ENCODE measurements around the gene SCNN1B. TPM values are rescaled to one million over a fixed set of nuclear protein-coding genes. Genes with fewer than 3 reads are reported as not detected.

SCNN1B gene
- total RNA-seq, 3 donors from 2014 or later, result 3.0 to 18.0 (median 18.0) TPM

DNA sequence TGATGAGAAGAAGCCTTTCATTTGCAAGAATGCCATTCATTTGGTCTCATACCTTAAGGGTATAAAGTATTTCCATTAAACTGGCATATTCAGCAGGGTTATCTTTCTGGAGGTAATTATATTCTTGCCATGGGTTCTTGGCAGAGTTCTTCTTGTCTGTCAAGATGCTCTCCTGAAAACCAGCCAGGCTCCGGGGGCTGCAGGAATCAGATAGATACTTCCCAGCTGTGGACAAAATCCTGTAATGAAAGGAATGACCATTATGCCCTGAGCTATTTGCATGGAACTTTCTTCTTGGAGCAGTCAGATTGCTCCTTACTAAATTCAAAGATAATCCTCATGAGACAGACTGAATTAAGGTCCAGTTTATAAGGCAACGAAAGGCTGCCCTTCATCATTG lies 103.9 kb downstream of the SCNN1B start:
- DNase-seq (ENCODE audit: low spot score in 2 of 2), result peak in 1 of 2 donors; percentile 25
- Histone ChIP-seq H3K4me3 (no peak overlapping the region), H3K4me1 (no peaks in the 10 kb centered on the region), H3K27me3 (no peaks in the 10 kb centered on the region), H3K27ac (no peak overlapping the region), H3K36me3 (no peaks in the 10 kb centered on the region), H3K9me3 (no peaks in the 10 kb centered on the region)
- intact Hi-C loops (cut with DNase I; ENCODE audit: low total_unique reads), result no loop called here
- TF ChIP-seq, protein P1, sequence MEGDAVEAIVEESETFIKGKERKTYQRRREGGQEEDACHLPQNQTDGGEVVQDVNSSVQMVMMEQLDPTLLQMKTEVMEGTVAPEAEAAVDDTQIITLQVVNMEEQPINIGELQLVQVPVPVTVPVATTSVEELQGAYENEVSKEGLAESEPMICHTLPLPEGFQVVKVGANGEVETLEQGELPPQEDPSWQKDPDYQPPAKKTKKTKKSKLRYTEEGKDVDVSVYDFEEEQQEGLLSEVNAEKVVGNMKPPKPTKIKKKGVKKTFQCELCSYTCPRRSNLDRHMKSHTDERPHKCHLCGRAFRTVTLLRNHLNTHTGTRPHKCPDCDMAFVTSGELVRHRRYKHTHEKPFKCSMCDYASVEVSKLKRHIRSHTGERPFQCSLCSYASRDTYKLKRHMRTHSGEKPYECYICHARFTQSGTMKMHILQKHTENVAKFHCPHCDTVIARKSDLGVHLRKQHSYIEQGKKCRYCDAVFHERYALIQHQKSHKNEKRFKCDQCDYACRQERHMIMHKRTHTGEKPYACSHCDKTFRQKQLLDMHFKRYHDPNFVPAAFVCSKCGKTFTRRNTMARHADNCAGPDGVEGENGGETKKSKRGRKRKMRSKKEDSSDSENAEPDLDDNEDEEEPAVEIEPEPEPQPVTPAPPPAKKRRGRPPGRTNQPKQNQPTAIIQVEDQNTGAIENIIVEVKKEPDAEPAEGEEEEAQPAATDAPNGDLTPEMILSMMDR (IDR thresholded peaks at IDR 0.05), result no peak
- TF ChIP-seq POLR2A (IDR thresholded peaks at IDR 0.05), result no peak
- TF ChIP-seq POLR2AphosphoS5 (IDR thresholded peaks at IDR 0.05), result no peak

DNA sequence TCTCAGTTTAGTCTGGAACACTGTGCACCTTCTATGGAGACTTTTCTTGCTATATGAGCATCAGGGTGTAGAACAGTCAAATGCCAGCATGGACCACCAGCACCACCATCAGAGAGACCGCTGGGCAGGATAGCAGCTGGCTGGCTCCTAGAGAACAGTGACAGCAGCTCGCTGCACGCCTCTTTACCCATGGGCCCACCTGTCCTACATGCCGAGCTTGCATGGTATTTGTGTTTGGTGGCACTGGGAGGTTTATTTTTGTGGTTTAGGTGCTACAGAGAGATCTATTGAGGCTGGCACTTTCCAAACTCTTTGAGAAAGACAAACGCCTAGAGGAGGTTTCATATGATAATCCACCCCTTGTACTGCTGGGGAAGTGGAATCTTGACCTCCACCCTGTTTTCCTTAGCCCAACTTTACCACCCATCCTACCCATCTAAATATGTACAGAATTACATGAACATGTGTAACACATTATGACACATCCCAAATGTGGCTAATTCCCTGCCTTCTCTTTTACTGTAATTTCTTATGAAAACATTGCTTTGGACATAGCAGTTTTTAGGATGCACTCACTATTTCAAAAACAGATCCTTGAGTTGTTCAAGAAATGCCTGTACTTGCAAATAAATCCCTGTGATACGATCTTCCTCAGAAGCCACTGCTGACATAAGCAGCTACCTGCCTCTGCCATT lies 104.6 kb downstream of the SCNN1B start:
- Histone ChIP-seq H3K9me3 (no peaks in the 10 kb centered on the region), H3K27me3 (no peaks in the 10 kb centered on the region), H3K36me3 (no peaks in the 10 kb centered on the region), H3K27ac (no peak overlapping the region), H3K4me1 (no peaks in the 10 kb centered on the region), H3K4me3 (no peak overlapping the region)
- TF ChIP-seq POLR2AphosphoS5 (IDR thresholded peaks at IDR 0.05), result no peak
- intact Hi-C loops (cut with DNase I; ENCODE audit: low total_unique reads), result no loop called here
- no peak for DNase-seq (ENCODE audit: low spot score in 2 of 2)

DNA sequence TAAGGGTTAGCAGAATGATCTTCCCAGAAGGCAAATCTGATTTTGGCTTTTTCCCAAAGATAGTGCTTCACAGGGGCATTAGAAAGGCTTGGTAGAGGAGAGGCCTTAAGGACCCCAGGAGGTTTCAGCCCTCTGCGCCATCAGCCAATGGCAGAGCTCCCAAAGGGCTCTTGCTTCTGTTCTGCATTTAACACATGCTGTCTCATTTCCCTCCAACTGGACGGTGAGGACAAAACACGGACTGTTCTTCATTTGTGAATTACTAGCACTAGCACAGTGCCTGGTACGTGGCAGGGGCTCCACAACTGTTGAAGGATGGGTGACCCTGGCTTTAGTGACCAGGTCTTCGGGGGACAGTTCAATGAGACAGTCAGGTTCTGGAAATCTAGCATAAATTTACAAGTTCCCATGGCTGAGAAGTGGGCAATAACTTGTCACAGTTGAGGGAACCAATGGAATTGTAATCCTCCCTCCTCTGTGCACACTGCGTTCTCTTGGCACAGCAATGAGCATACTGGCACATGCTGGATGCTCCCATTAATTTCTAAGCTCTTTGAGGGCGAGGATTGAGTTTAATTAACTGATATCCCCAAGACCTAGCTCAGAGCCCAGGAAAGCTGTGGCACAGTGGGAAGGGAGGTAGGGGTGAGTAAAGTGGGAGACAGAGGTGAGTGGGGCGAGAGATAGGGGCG lies 105.5 kb downstream of the SCNN1B start:
- Histone ChIP-seq H3K4me1 (no peaks in the 10 kb centered on the region), H3K9me3 (no peaks in the 10 kb centered on the region), H3K36me3 (no peaks in the 10 kb centered on the region), H3K27ac (peak overlapping the region in 1 of 2 donors; percentile 0), H3K4me3 (no peak overlapping the region), H3K27me3 (no peaks in the 10 kb centered on the region)
- intact Hi-C loops (cut with DNase I; ENCODE audit: low total_unique reads), result no loop called here
- no peak for DNase-seq (ENCODE audit: low spot score in 2 of 2)
- TF ChIP-seq POLR2AphosphoS5 (IDR thresholded peaks at IDR 0.05), result no peak
- no peak for TF ChIP-seq POLR2A (IDR thresholded peaks at IDR 0.05)
- TF ChIP-seq, protein P1 (IDR thresholded peaks at IDR 0.05), result no peak

DNA sequence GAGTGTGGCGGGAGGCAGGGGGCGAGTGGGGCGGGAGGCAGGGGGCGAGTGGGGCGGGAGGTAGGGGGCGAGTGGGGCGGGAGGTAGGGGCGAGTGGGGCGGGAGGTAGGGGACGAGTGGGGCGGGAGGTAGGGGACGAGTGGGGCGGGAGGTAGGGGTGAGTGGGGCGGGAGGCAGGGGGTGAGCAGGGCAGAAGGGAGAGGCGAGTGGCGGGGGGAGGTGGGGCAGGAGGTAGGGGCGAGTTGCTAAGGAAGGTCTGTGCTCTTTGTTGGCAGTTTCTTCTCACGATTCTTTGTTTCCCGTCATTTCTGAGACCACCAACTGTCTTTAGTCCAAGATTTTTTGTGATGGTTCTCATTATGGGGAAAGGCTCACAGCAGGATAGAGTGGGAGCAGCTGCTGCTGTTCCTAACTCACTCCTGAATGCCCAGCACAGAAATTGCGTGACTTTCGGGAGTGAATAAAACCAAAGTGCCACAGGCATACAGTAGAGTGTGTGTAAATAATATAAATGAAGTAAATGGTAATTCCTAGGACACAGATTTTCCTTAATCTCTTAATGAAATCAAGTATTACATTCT lies 106.2 kb downstream of the SCNN1B start:
- intact Hi-C loops (cut with DNase I; ENCODE audit: low total_unique reads), result no loop called here
- Histone ChIP-seq H3K4me3 (no peak overlapping the region), H3K27me3 (no peaks in the 10 kb centered on the region), H3K9me3 (no peaks in the 10 kb centered on the region), H3K36me3 (peaks cover 3% of the 10 kb centered on the region), H3K4me1 (no peaks in the 10 kb centered on the region), H3K27ac (peak overlapping the region; percentile 27 to 42)
- TF ChIP-seq POLR2AphosphoS5 (IDR thresholded peaks at IDR 0.05) (no peak), POLR2A (IDR thresholded peaks at IDR 0.05) (no peak)
- TF ChIP-seq, protein P1 (IDR thresholded peaks at IDR 0.05), result no peak
- no peak for DNase-seq (ENCODE audit: low spot score in 2 of 2)

DNA sequence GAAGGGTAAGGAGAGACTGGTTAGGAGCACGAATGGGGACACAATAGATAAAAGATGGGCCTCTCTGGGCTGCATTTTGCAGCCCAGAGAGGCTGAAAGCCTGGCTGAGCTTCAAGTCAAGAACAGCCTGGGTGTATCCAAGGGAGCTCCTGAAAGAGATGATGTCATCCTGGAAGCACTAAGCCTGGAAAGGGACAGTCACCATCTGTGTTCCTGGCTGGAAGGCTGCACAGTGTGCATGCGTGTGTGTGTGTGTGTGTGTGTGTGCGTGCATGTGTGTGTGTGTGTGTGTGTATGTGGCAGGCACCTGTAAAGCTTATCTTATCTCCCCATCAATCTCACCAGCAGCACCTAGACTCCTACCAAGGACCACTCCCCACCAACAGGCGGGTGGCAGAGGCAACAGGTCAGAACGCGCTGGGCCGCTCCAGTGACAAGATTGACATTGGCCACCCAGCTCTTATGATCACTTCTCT lies 106.8 kb downstream of the SCNN1B start:
- intact Hi-C loops (cut with DNase I; ENCODE audit: low total_unique reads), result no loop called here
- peaks cover 5% of the 10 kb centered on the region for H3K36me3 ChIP-seq
- TF ChIP-seq, protein P1 (IDR thresholded peaks at IDR 0.05), result no peak
- TF ChIP-seq POLR2AphosphoS5 (IDR thresholded peaks at IDR 0.05) (no peak), POLR2A (IDR thresholded peaks at IDR 0.05) (no peak)
- no peaks in the 10 kb centered on the region for H3K4me1 ChIP-seq
- H3K27me3 ChIP-seq, result no peaks in the 10 kb centered on the region
- no peak overlapping the region for H3K4me3 ChIP-seq
- peak in 1 of 2 donors; percentile 43 for DNase-seq (ENCODE audit: low spot score in 2 of 2)
- no peaks in the 10 kb centered on the region for H3K9me3 ChIP-seq
- peak overlapping the region; percentile 39 to 42 for H3K27ac ChIP-seq

Measured in breast epithelium (tissue), 4 donors.